SK-N-SH treated with all-trans-retinoic acid at 6 μM for 48 hours (cell line): ENCODE results near the gene TMEM270.

Experiments used
- ARNTL ChIP-seq: fragments of 450-650 bp; formaldehyde crosslinking; IDR thresholded peaks from 2 replicates; pipeline ENCODE4 v1.5.0; 2020; ENCODE audit warnings: low read depth, mild to moderate bottlenecking, moderate library complexity, borderline replicate concordance
- CREB5 ChIP-seq: fragments of 250-450 bp; sonication (Bioruptor Pico); IDR thresholded peaks from 2 replicates; pipeline ENCODE4 v1.5.1; 2020; ENCODE audit warnings: low read depth, mild to moderate bottlenecking, moderate library complexity
- CSDC2 ChIP-seq: fragments of 250-450 bp; sonication (Bioruptor Pico); IDR thresholded peaks from 2 replicates; pipeline ENCODE4 v1.5.0; 2020; ENCODE audit warnings: mild to moderate bottlenecking, moderate library complexity
- CSRNP3 ChIP-seq: fragments of 250-450 bp; sonication (Bioruptor Pico); IDR thresholded peaks from 2 replicates; pipeline ENCODE4 v1.5.1; 2021; ENCODE audit warnings: mild to moderate bottlenecking, moderate library complexity
- ESRRG ChIP-seq: fragments of 250-450 bp; sonication (Bioruptor Pico); IDR thresholded peaks from 2 replicates; pipeline ENCODE4 v1.6.1; 2021; ENCODE audit warnings: mild to moderate bottlenecking
- PATZ1 ChIP-seq: fragments of 250-450 bp; sonication (Bioruptor Pico); IDR thresholded peaks from 2 replicates; pipeline ENCODE4 v1.8.0; 2020; ENCODE audit warnings: mild to moderate bottlenecking, moderate library complexity, borderline replicate concordance
- POU6F1 ChIP-seq: fragments of 250-450 bp; sonication (Bioruptor Pico); IDR thresholded peaks from 2 replicates; pipeline ENCODE4 v1.8.0; 2021; ENCODE audit warnings: low read depth, mild to moderate bottlenecking, moderate library complexity, borderline replicate concordance
- TCF4 ChIP-seq: fragments of 250-450 bp; sonication (Bioruptor Pico); IDR thresholded peaks from 2 replicates; pipeline ENCODE4 v1.8.0; 2021; ENCODE audit warnings: mild to moderate bottlenecking, moderate library complexity, borderline replicate concordance
- TOX ChIP-seq: fragments of 250-450 bp; sonication (Bioruptor Pico); IDR thresholded peaks from 2 replicates; pipeline ENCODE4 v1.8.0; 2021; ENCODE audit warnings: mild to moderate bottlenecking, moderate library complexity, borderline replicate concordance
- ZC3H10 ChIP-seq: fragments of 250-450 bp; sonication (Bioruptor Pico); IDR thresholded peaks from 2 replicates; pipeline ENCODE4 v1.5.1; 2021; ENCODE audit warnings: mild to moderate bottlenecking, moderate library complexity
- ZFP3 ChIP-seq: fragments of 250-450 bp; sonication (Bioruptor Pico); IDR thresholded peaks from 2 replicates; pipeline ENCODE4 v1.5.0; 2020; ENCODE audit warnings: mild to moderate bottlenecking, moderate library complexity
- ZNF8 ChIP-seq: fragments of 450-650 bp; formaldehyde crosslinking; IDR thresholded peaks from 2 replicates; pipeline ENCODE4 v1.5.0; 2020; ENCODE audit warnings: mild to moderate bottlenecking, moderate library complexity

- TF ChIP-seq CSDC2 (CRISPR knock-in tag) (no peak), ZNF8 (CRISPR knock-in tag) (no peak), ARNTL (CRISPR knock-in tag) (no peak), TOX (CRISPR knock-in tag) (no peak), CREB5 (CRISPR knock-in tag) (no peak), CSRNP3 (CRISPR knock-in tag) (no peak), ZC3H10 (CRISPR knock-in tag) (no peak), PATZ1 (CRISPR knock-in tag) (no peak), POU6F1 (CRISPR knock-in tag) (no peak), ESRRG (CRISPR knock-in tag) (no peak), TCF4 (CRISPR knock-in tag) (no peak), ZFP3 (CRISPR knock-in tag) (no peak)
These were observed at the start of gene TMEM270 for GRCh38 chr7:73860859-73861258.
